Heart right ventricle (tissue), 16 donors: ENCODE measurements around the gene ACOT6. TPM values are rescaled to one million over a fixed set of nuclear protein-coding genes. Genes with fewer than 3 reads are reported as not detected.

Experiments
- ATAC-seq, 8 donors: fragments of 200-7000 bp; cut with Tn5 transposase; one replicate each; pipeline ENCODE4 v1.9.1; 2020; ENCODE audit warnings: mild to moderate bottlenecking in 8 of 8, moderate library complexity in 8 of 8, moderate number of reproducible peaks in 1 of 8
- DNase-seq, 2 donors: peaks; one replicate each; pipeline ENCODE4 v3.0.0-alpha.2; 2020
- H3K27ac ChIP-seq, 10 donors: fragments of 200-600 bp; sonication (generic) in 2 of 10; one replicate each; pipeline versions ENCODE4 v1.5.0 to v1.8.0; 2020 to 2022; ENCODE audit warnings: mild to moderate bottlenecking in 3 of 10
- H3K27me3 ChIP-seq, 7 donors: fragments of 200-600 bp; one replicate each; pipeline ENCODE4 v1.8.0; 2021 to 2022; ENCODE audit warnings: mild to moderate bottlenecking in 2 of 7
- H3K36me3 ChIP-seq, 9 donors: fragments of 200-600 bp; sonication (generic) in 1 of 9; one replicate each; pipeline versions ENCODE4 v1.5.0 to v1.8.0; 2020 to 2022; ENCODE audit warnings: mild to moderate bottlenecking in 2 of 9
- H3K4me1 ChIP-seq, 9 donors: fragments of 200-600 bp; sonication (generic) in 1 of 9; one replicate each; pipeline versions ENCODE4 v1.5.0 to v1.8.0; 2020 to 2022; ENCODE audit warnings: mild to moderate bottlenecking in 4 of 9
- H3K4me3 ChIP-seq, 10 donors: fragments of 200-600 bp; sonication (generic) in 2 of 10; one replicate each; pipeline versions ENCODE4 v1.5.0 to v1.8.0; 2020 to 2022; ENCODE audit warnings: mild to moderate bottlenecking in 7 of 10, moderate library complexity in 2 of 10
- H3K9me3 ChIP-seq, 11 donors: fragments of 200-600 bp in 10 of 11; sonication (generic) in 2 of 11; one replicate each; pipeline versions ENCODE4 v1.5.0 to v1.8.0; 2013 to 2022; ENCODE audit warnings: mild to moderate bottlenecking in 2 of 11, control low read depth in 1 of 11, moderate library complexity in 1 of 11
- CTCF ChIP-seq, 9 donors: fragments of 200-600 bp; sonication (generic) in 2 of 9; IDR thresholded peaks; one replicate each; pipeline versions ENCODE4 v1.5.0 to v1.8.0; 2021 to 2022; ENCODE audit warnings: antibody characterized with exemption in 9 of 9, mild to moderate bottlenecking in 5 of 9, moderate library complexity in 1 of 9
- WGBS, 2 donors: extraction: QIAGEN DNeasy Blood & Tissue Kit; methylation state at CpG; one replicate each; pipeline ENCODE4 v1.1.7; 2013; ENCODE audit warnings: inconsistent platforms in 1 of 2; 5-methylcytosine and 5-hydroxymethylcytosine counted together
- intact Hi-C, 10 donors: fragments of 100-400 bp; cut with DNase I; formaldehyde crosslinking; loops; one replicate each; pipeline versions ENCODE4 v1.11.1 to v1.14.2; 2022
- polyA plus RNA-seq, 2 donors: library from polyadenylated mRNA; stranded (reverse); fragments of 200-250 nt; gene quantifications; one replicate each; pipeline ENCODE4 v1.2.3, GENCODE V29; 2013
- total RNA-seq, 10 donors: library from RNA; stranded (reverse); fragmentation: NEBNext Ultra II Directional in 3 of 10; extraction: Animal tissue kit (Norgen Biotek cat#: 25700) in 3 of 10; gene quantifications; one replicate each; pipeline versions ENCODE4 v1.2.1 to v1.2.4, GENCODE V29; 2021 to 2023
- donor health status: Arrhythmogenic right ventricular cardiomyopathy.
- donor health status: ischemic (EF 13 %, LVEDD 7.1; RV severe dilation, severe dysfunction).
- donor health status: healthy with polysubstance abuse.
- donor health status: DM: no; HTN: yes; CAD: no.
- donor health status: DM: no; HTN: no; CAD: no.
- donor health status: ischemic (EF 25% LVEDD 6.9; RV normal size, moderate dysfunction).
- donor health status: ischemic (EF 25% LVEDD 5.7; RV mildly dilated, moderate dysfunction).
- donor health status: healthy.
- donor health status: DM: yes; HTN: yes; CAD: no.
- donor health status: Ischemic cardiomyopathy.
- donor health status: ischemic (EF 35%, LVEDD 5.7; RV mildly dilated, moderate dysfunction).
- donor health status: nonischemic (EF 11% LVEDD 7.7; RV severe dilation, severe dysfunction).
- donor health status: DM: yes; HTN: yes; CAD: no.
- donor health status: PGD.
- donor health status: ischemic (EF 29% LVEDD 5.4; RV normal size, mild dysfunction).
- donor health status: nonischemic (EF 23%, LVEDD 6.1; RV moderate dilation, normal function).

ACOT6 gene
- total and polyA plus RNA-seq, 12 donors, result not detected

DNA sequence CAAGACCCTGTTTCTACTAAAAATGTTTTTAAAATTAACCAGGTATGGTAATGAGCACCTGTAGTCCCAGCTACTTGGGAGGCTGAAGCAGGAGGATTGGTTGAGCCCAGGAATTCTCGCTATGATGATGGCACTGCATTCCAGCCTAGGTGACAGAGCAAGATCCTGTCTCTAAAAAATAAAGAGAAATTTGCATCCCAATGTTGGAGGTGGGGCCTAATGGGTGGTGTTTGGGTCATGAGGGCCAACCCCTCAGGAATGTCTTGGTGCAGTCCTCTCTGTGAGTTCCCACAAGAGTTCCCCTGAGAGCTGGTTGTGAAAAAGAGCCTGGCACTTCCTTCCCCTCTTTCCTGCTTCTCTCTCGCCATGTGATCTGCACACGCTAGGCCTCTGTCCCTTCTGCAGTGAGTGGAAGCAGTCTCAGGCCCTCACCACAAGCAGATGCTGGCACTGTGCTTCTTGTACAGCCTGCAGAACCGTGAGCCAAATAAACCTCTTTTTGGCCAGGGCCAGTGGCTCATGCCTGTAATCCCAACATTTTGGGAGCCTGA is 11.3 kb downstream of the ACOT6 start:
- 89 to 95% methylated on average over 4 of the region's 4 CpGs for WGBS, 2 donors
- Histone ChIP-seq H3K9me3 (no peaks in the 10 kb centered on the region), H3K36me3 (no peaks in the 10 kb centered on the region), H3K4me3 (no peak overlapping the region), H3K4me1 (no peaks in the 10 kb centered on the region), H3K27ac (no peak overlapping the region), H3K27me3 (no peaks in the 10 kb centered on the region)
- TF ChIP-seq CTCF (IDR thresholded peaks at IDR 0.05), result no peak
- ATAC-seq, result no peak
- DNase-seq, result no peak
- intact Hi-C loops, result no loop called here

DNA sequence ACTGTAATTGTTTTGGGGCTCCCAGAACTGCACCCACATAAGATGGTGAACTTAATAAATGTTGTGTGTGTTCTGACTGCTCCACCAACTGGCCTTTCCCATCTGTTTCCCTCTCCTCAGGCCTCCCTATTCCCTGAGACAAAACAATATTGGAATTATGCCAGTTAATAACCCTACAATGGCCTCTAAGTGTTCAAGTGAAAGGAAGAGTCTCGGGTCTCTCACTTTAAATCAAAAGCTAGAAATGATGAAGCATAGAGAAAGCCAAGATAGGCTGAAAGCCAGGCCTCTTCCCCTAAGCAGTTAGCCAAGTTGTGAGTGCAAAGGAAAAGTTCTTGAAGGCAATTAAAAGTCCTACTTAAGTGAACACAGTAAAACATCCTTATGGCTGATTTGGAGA is 13.4 kb downstream of the ACOT6 start:
- no peaks in the 10 kb centered on the region for H3K27me3 ChIP-seq
- intact Hi-C loops, result no loop called here
- 45 to 47% methylated on average over 1 of the region's 1 CpG for whole genome bisulfite sequencing, 2 donors
- no peaks in the 10 kb centered on the region for H3K9me3 ChIP-seq
- no peak for DNase-seq
- no peak overlapping the region for H3K4me3 ChIP-seq
- no peaks in the 10 kb centered on the region for H3K4me1 ChIP-seq
- no peaks in the 10 kb centered on the region for H3K36me3 ChIP-seq
- ATAC-seq, result no peak
- TF ChIP-seq CTCF (IDR thresholded peaks at IDR 0.05), result no peak
- H3K27ac ChIP-seq, result no peak overlapping the region

DNA sequence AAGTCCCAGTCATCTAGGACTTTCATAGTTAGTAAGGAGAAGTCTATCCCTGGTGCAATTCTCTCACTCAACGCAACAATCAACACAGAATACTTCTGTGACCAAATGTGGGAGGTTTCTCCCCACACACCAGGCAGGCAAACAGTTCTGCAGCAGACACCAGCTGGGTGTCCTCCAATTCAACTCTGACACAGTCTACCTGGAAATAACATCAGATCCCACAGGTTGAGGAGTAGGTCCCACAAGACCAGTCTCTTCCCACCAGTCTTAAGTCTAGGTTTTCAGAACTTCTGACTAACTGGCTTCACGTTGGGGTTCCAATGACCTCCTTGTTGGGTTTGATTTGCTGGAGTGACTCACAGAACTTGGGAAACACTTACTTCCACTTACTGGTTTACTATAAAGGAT is 14.8 kb downstream of the ACOT6 start:
- ATAC-seq, result no peak

DNA sequence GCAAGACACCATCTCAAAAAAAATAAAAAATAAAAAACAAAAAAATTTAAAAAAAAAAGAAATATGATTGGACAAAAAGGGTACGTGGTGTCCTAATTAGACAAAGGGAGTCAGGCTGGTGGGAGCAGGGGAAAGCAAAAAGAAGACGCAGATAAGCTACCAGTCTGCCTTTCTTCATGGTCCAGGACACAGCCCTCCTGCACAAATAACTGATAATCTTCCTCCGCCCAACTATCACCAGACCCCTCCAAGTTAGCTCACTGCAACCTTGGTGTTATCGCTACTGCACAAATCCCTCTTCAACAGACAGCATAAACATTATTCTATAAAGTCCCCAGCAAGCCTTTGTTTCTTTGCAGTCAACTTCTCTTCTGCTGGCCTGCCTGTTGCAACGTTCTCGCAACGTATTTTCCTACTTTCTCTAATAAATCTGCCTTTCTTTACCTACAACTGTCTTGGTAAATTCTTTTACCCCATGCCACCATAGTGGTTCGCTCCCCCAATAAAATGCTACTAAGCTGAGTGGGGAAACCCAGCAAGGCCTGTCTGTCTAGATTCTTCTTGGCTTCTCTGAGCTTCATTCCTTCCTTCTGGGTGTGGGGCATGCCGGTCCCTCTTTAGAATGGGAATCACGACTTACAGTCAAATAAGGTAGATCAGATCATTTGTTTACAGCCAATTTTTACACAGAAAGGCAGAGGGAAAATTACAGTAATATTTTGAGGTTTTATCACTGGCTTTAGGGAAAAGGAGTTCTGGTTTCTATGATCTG is 17.9 kb downstream of the ACOT6 start:
- no peak overlapping the region for H3K27ac ChIP-seq
- DNase-seq, result no peak
- intact Hi-C loops, result loop anchor here in 6 of 10 donors (5.0 to 10.0 kb wide), 4 partner anchors 118 to 345 kb away; no protein-coding TSS in a partner anchor
- no peaks in the 10 kb centered on the region for H3K36me3 ChIP-seq
- no peak for ATAC-seq
- TF ChIP-seq CTCF (IDR thresholded peaks at IDR 0.05), result no peak
- peaks cover 0 to 17% (median 13%) of the 10 kb centered on the region in 9 donors for H3K4me1 ChIP-seq
- no peaks in the 10 kb centered on the region for H3K9me3 ChIP-seq
- H3K4me3 ChIP-seq, result no peak overlapping the region
- peaks cover 0 to 15% (median 0%) of the 10 kb centered on the region in 7 donors for H3K27me3 ChIP-seq
- WGBS, 2 donors, result 77 to 80% methylated on average over 10 of the region's 10 CpGs

More for the DNA sequence above, 14.8 kb downstream of the ACOT6 start:
- intact Hi-C loops, result no loop called here
- Histone ChIP-seq H3K27me3 (no peaks in the 10 kb centered on the region), H3K36me3 (no peaks in the 10 kb centered on the region), H3K4me3 (no peak overlapping the region), H3K27ac (no peak overlapping the region), H3K9me3 (no peaks in the 10 kb centered on the region), H3K4me1 (no peaks in the 10 kb centered on the region)
- 92% methylated on average over 2 of the region's 2 CpGs for WGBS, 2 donors
- TF ChIP-seq CTCF (IDR thresholded peaks at IDR 0.05), result no peak
- no peak for DNase-seq
